Activated CD4-positive, alpha-beta T cell treated with anti-CD3 and anti-CD28 coated beads for 4 hours (primary cell): ENCODE data around the gene PROSER2.

Experiments
- DNase-seq, 2 donors: peaks; one replicate each; pipeline ENCODE4 v3.0.0-alpha.2; 2020

PROSER2 gene, protein sequence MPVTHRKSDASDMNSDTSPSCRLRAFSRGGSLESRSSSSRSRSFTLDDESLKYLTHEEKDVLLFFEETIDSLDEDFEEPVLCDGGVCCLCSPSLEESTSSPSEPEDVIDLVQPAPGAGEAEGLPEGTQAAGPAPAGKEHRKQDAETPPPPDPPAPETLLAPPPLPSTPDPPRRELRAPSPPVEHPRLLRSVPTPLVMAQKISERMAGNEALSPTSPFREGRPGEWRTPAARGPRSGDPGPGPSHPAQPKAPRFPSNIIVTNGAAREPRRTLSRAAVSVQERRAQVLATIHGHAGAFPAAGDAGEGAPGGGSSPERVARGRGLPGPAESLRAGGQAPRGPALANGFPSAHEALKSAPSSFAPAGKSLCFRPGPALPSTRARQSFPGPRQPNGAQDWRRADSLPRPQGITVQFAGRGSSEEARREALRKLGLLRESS

DNA sequence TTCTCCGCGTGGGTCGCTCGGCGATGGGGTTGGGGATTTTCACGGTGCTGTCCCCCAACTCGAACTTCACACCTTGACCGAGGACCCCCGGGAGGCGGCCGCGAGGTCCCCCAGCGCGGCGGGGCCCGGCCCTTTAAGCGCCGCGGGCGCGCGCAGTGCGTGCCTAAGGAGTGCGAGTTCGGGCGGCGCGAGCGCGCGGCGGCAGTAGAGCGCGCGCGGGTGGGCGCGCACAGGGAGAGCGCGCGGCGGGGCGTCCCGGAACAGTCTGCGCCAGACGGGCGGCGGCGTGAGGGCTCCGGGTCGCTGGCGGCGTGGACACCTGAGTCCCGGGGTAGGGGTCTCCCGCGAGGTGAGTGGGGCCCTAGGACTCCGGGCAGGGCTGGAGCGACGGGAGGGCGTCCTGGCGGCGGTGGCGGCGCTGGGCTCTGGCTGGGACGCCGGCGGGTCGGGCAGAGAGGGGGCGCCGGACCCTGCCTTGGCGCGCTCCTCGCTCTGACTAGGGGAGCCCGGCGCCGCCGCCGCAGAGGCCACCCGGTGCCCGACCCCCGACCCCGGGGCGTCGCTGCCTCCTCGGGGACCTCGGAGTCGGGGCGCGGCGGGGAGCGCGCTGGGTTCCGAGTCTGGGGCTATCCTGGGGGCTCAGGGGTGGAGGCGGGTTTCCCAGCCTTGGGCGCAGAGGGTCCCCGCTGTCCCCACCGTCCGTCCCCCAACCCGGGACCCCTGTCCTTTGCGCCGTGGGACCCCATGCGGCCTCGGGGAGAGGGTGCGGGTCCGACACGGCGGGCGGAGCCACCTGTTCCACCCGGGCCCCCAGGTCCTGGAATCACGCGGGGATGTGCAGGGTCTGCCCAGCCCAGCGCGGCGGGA lies at the start of gene PROSER2:
Gene PROSER2, plus strand, starts transcription at position 235 of the 867 bp plus-strand sequence. CDS start 28,722 bp downstream, outside the sequence.
- DNase-seq: peak; percentile 1 to 14

DNA sequence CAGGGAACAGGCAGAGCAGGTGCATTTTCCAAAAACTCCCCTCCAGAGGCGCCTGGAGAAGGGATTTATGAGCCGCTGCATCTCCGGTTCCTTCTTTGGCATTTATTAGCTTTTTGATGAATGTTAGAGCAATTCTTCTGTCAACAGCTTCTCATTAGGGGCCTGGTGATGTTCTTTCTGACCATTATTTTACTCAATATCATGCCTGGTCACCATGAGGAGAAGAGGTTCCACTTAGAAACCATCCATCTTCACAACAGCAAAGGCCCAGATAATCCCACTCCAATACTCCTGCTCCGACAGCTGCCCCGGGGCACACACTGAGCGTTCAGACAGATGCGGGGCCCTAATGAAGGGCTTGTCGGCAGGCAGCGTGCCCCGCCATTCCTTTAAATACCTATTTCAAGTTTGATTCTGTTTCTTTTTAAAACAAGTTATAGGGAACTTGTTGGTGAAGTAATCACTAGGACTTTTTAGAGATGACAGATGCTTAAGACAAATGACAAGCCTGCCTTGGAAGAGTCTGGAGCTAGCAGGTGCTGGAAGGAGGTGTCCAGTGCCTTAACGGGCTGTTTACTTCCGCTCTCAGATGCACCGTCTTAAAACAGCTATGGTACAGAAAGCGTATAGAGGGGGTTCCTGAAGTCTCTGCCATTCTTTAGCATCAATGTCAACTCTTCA lies 49.3 kb upstream of the PROSER2 start:
- no peak for DNase-seq

DNA sequence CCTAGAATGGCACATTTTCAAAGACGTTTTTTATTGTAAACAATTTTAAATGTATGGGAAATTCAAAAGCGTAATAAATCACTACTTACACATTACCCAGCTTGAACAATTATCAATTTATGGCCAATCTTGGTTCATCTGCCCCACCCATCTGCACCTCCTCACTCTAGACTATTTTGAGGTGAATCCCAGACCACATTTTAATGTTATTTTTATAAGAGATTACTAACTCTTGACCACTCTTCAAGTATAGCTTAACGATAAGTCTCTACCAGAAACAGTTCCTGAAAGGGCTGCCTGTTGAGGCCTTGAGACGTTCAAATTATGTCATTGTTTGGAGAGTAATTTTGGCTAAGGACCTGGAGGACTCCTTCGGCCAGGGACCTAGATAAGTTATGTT lies 47.7 kb upstream of the PROSER2 start:
- DNase-seq: no peak

DNA sequence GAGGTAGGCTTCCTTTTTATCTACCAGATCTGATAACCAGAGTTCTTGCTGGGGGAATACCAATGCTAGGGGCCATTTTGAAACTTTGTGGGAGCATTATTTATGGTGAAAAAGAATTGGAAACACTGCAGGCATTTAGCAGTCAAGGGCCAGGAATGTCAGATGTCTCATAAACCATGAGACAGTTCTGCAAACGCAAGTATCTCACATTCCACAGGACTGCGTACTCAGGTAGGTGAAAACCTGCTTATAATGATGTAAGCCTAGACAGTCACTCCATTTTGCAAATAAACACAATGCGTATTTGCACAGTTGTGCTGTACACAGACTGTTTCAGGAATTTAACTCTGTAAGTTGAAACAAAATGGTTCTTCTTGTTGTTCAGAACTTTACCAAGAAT lies 47.1 kb upstream of the PROSER2 start:
- no peak for DNase-seq

DNA sequence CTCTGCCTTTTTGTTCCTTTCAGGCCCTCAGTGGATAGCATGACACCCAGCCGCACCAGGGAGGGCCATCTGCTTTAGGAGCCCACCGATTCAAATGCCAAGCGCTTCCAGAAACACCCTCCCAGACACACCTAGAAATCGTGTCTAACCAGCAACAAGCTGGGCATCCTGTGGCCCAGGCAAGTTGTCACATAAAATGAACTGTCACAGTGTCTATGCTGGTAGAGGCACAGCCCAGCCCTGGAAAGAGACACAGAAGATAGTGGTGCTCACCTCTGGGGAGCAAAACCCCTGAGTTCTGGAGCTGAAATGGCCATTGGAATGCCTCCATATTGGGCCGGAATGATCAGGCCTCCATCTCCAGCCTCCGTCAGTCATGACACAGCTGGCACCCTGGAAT lies 42.0 kb upstream of the PROSER2 start:
- no peak for DNase-seq

DNA sequence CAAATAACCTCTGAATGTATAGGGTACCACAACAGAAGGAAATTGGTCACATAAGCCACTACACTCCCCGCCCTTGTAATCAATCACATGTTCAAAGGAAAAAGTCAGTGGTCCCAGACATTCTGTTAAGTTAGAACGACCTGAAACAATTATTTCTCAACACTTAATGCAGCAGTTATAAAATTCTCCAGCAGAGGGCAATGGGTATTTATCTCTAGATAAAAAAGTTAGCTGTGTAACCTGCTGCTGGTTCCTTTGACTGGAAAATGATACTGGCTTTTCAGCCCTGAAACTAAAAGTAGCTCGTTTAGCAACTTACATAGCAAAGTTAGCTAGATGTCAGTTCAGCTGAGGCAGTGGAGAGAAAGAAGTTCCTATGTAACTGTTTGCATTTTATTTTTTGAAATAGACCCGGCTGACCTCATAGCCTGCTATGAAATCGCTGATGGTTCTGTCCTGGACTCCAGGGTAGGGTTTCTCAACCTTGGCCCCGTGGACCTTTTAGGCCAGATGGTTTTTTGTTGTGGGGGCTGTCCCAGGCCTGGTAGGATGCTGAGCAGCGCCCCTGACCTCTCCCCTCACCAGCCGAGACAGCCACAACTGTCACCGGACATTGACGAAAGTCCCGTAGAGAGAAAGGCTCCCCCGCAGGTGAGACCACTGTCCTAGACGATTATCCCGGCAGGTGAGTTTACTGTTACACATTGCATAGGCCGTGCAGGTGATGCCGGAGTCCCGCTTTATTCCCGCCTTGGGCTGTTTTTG lies 40.2 kb upstream of the PROSER2 start:
- no peak for DNase-seq

DNA sequence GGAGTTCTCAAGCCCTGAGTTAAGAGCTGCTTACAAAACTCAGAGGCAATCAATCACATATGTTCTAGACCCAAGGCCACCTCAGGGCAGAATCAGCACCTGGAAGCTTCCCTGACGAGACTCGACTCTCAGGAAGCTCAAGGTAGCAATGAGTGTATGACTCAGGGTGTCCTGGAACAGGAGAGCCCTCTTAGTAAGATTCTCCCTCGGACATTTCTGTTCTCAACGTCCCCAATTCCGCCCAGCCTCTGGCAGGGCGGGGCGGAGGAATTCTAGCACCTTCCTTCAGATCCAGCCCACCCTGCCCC lies 39.6 kb upstream of the PROSER2 start:
- DNase-seq: no peak

DNA sequence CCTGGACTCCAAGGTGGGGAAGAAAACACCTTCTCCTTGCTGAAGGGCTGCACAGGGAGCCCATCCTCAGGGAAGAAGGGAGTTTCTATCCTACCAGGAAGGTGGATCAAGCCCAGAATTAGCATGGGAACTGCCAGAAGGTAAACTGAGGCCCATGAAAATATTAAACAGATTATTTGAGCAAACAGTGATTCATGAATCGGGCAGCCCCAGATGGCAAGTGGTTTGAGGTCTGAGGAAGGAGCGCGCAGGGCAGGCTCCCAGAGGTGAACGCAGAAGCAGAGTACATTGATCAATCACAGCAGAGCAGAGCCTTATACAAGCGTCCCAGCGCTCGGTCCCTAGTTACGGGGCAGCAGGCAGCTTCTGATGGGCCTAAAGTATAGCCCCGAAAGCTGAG lies 35.8 kb upstream of the PROSER2 start:
- DNase-seq: no peak

DNA sequence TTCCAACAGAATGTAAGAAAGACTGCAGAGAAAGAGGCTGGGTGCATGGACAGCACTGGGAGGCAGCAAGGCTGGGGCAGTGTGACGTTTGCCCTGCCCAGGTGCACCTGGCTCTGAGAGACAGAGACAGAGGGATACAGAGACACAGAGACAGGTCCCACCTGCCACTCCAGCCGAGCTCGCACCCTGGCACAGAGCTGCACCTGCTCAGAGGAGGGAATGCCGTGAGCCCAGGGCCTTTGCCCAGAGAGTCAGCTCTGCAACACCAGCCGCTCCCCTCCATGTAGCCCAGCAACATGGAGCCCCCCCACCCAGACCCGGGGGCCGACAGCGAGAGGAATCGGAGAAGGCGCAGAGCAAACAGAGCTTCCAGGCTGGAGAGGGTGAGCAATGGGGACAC lies 35.3 kb upstream of the PROSER2 start:
- no peak for DNase-seq

DNA sequence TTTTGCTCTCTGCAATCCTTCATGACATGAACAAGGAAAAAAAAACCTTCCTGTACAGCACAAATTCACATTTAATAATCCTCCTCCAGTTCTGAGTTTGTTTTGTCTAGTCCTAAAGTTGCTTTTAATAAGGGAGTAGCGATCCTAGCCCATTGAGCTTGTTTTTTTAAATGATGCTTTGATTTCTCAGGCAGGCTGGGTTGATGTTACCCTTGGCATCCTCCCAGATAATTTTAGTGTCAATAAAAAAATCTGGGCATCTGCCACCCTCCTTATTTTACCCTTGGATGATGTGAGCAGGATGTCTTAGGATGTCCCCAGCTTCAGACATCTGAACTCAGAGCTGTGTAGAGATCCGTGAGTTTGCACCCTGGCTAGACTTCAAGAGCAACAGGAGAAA lies 33.9 kb upstream of the PROSER2 start:
- no peak for DNase-seq

DNA sequence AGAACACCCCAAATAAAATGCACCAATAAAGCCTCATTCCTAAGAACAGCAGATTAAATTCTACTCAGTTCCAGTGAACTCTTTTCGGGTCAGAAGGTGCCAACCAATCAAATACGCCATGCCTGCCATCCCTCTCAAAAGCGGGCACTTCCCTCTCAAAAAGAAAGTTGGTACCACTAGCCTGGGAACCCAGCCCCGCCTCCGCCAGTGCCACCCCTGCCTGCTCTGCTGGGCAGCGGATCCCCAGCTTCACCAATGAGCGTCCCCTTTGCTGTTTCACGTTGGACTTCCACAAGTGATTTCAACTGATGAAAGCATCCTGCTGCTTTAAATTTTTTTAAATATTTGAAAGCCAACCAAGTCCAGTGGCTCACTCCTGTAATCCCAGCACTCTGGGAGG lies 33.2 kb upstream of the PROSER2 start:
- DNase-seq: no peak

DNA sequence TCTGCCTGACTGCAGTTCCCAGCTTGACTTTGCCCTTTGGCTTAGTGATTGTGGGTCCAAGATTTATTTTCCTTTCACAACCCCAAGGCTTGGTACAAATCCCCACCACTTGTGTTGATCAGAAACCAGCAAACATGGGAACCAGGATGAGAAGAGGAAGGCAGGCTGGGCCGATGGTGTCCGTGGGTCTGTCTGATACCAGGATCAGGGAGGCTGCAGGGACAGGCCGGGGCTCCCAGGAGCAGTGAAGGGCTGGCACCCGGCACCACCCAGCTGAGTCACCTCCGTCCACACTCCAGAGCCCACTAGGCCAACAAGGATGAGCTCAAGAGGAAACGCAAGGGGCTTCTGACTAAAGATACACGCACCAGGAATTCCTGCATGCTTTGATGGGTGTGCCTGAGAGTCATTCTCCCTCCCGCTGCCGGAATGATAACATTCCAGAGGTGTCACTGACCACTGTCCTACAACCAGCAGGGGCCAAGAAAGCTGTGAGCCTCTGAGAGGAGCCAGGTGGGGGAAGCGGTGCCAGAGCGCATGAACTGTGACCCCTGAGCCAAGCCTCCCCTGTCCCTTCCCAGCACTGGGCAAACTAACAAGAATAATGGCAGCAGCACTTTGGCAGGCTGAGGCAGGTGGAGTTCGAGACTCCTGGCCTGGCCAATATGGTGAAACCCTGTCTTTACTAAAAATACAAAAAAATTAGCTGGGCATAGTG lies 29.2 kb upstream of the PROSER2 start:
- DNase-seq: no peak

DNA sequence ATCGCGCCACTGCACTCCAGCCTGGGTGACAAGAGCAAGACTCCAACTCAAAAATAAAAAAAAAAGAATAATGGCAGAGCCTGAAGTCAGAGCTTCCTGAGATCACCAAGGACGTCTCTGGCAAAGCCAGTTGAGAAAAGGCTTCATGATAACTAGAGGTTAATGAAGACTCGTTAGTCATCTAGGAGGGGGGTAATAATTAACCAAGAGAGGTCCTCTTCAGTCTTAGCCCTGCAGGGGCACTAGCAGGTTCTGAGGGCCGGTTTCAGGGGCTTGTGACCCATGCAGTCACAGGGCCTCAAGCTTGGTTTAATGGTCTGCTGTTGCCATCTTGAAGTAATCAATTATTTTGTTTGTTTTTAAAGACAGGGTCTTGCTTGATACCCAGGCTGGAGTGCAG lies 28.6 kb upstream of the PROSER2 start:
- DNase-seq: no peak

DNA sequence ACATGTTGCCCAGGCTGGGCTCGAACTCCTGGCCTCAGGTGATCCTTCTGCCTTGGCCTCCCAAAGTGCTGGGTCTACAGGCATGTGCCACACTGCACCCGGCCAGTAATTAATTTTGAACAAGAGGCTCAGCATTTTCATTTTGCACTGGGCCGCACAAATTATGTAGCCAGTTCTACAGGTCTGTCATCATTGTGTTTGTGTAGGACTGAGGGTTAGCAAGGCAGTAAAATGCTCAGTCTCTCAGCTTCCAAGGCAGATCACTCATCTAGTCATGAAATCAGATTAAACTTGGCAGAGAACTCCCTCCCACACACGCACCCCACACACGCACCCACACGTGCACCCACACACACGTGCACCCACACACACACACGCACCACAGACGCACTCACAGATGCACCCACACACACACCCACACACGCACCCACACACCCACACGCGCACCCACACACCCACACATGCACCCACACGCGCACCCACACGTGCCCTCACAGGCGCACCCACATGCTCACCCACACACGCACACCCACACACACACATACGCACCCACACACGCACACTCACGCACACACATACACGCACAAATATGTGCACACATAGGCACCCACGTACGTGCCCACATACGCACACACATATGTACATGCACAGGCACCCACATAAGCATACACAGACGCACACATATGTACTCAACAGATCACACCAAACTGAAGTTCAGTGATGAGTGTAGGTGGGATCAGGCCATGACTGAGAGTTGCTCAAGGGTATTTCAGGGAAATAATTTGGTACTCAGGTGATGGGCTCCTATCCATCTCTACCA lies 27.8 kb upstream of the PROSER2 start:
- peak; percentile 6 to 35 for DNase-seq

DNA sequence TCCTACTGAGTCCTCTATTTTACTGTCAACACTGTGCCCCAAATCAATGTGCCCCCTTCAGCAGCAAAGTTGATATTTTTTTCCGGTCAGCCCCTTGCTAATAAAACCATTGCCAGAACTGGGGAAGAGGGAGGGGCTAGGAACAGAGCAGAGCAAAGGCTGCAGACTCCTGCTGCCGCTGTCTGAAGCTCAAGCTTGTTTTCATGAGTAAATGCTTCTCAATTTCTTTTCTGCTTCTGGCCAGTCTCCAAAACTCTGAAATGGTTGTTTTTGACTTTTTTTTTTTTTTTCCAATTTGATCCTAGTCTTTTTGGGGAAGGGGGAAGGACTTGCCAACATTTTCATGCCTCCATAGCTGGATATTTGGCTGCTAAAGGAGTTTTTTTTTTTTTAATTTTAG lies 26.7 kb upstream of the PROSER2 start:
- no peak for DNase-seq

DNA sequence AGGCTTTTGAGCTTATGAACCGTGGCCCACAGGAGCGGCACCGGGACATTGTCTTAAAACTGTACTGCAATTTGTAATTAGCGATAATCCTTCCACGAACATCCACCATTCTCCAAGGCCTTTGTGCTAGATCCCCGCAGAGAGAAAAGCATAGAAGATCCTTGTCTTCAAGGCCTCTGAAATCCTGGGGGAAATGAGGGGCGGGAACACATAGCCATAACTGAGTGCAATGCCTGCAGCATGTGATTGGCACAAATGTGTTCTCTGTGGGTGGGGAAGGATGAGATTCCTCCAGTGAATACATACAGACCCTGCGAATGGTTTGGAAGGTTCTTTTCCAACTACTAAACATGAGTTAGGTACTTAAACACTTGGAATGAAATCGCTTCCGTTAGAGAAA lies 25.9 kb upstream of the PROSER2 start:
- no peak for DNase-seq

DNA sequence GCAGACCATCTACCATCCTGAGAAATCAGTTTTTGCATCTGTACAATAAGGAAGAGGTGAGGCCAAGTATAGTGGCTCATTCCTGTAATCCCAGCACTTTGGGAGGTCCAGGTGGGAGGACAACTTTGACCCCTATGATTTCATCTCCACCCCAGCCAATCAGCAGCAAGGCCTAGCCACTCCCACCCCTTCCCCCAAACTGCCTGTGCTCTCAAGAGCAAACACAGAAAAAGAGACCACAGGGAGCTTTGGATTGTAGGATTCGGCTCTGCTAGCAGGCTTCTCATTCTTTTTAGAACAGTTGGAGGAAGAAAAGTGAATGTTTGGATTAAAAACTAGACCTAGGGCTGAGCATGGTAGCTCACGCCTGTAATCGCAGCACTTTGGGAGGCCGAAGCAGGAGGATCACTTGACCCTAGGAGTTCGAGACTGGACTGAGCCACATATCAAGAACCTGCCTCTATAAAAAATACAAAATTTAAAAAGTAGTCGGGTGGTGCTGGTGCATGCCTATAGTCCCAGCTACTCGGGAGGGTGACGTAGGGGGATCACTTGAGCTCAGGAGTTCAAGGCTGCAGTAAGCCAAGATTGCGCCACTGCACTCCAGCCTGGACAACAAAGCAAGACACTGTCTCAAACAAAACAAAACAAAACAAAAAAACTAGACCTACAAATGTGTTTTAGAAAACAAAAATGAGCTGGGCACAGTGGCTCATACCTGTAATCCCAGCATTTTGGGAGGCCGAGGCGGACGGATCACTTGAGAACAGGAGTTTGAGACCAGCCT lies 25.1 kb upstream of the PROSER2 start:
- no peak for DNase-seq

DNA sequence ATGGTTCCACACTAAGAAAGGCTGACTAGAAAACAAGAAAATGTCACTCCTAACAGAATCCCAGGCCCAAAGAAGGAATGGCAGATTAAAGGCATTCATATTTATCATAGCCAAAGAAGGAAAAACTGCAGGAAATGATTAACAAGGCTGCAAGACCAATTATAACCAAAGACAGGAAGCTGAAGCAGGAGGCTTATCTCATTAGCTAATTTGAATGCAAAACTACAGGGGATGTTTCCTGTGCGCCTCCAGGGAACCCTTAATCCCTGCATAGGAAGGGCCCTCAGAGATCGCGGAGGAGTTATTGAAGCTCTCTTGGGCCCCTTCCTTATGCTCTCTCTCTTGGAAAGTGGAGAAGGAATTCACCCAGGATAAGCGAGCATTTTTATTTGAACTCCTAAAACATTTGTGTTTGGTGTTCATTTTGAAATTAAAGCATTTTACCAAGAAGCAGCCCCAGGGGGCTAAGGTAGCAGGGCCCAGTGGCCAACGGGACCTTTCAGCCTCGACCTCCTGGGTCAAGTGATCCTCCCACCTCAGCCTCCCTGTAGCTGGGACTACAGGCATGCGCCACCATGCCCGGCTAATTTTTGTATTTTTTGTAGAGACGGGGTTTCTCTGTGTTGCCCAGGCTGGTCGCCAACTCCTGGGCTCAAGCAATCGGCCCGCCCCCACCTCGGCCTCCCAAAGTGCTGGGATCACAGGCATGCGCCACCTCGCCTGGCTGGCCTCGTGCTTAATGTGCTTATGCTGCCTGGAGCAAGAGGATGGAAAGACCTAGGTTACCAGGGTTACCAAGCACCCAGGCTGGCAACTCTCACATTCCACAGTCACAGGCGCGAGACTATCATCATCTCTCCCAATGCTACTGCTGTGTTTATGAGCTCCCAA lies 24.1 kb upstream of the PROSER2 start:
- DNase-seq: no peak

DNA sequence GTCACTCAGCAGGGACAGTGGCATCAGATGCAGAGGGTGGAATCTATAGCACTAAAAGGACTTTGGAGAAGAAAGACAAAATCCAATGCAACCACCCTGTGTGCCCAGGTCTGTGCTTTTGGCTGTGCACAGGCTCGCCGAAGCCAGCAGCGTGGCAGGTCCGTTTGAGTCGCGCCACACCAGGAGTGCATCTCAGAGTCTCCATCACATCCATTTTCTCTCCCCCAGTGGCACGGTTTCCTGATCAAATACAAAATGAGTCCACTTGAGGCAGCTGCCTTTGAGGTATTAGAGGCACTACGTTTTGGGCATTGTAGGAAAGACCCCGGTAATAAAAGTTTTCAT lies 23.4 kb upstream of the PROSER2 start:
- no peak for DNase-seq

DNA sequence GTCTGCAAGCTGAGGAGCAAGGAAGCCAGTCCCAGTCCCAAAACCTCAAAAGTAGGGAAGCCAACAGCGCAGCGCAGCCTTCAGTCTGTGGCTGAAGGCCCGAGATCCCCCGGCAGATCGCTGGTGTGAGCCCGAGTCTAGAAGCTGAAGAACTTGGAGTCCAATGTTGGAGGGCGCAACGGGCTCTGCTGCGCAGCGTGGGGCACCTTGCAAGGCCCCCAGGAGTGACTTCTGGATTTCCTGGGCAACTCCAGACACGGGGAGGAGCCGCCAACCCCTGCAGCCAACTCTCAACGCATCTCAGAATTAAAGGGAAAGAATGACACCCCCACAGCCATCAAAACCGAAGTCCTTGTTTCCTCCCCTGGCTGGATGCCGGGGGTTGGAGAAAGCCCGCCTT lies 18.8 kb upstream of the PROSER2 start:
- no peak for DNase-seq
